ENCODE results near the gene CENPH. TPM values are rescaled to one million over a fixed set of nuclear protein-coding genes. Genes with fewer than 3 reads are reported as not detected.
"Not testable (repeated sequence)": the region's sequence is repeated elsewhere in the genome, so short reads cannot be mapped to it uniquely, and the experiment has no call there.

CENPH gene
- total and polyA plus RNA-seq, 9 donors = 11.4 to 16.2 (median 12.9) TPM

GRCh38 chr5:69220833-69221232, 31.4 kb downstream of the CENPH start:
- not testable (repeated sequence) for H3K4me3 ChIP-seq (ENCODE audit: low read length); H3K36me3 ChIP-seq (ENCODE audit: control insufficient read depth, insufficient read depth, low read length); H3K4me1 ChIP-seq (ENCODE audit: control insufficient read depth, insufficient read depth, low read length); H3K27ac ChIP-seq (ENCODE audit: low read length); H3K27me3 ChIP-seq (ENCODE audit: control insufficient read depth, insufficient read depth, low read length); H3K9me3 ChIP-seq (replicated peaks; ENCODE audit: control insufficient read depth, low read depth, low read length); DNase-seq
- WGBS (ENCODE audit: insufficient coverage) = no CpG with 5 or more reads among the region's 9 CpGs

- H3K27me3 ChIP-seq (ENCODE audit: control insufficient read depth, insufficient read depth, low read length) = no peaks in the 10 kb centered on the region
- 93% methylated on average over 8 of the region's 8 CpGs for WGBS (ENCODE audit: insufficient coverage)
These were observed 35.1 kb downstream of the CENPH start for GRCh38 chr5:69224520-69224919.

DNA sequence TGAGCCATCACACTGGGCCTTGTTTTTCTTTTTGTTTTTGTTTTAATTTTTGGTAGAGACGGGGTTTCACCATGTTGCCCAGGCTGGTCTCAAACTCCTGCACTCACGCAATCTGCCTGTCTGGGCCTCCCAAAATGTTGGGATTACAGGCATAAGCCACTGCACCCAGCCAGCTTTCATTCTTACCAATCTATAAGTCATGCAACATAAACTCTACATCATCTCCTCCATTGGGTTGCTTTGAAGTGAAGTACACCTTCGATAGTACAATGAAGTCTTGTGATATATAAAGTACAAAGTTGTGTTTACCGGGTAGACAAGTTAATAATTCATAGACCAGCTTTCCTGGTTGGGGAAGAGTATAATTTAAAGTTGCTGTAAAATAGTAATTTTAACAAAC, 36.5 kb downstream of the CENPH start:
- H3K27ac ChIP-seq (ENCODE audit: low read length) = no peak overlapping the region
- DNase-seq = no peak
- WGBS (ENCODE audit: insufficient coverage) = no CpG with 5 or more reads among the region's 4 CpGs
- H3K4me3 ChIP-seq (ENCODE audit: low read length) = no peak overlapping the region
- peaks cover 11% of the 10 kb centered on the region for H3K36me3 ChIP-seq (ENCODE audit: control insufficient read depth, insufficient read depth, low read length)
- no peaks in the 10 kb centered on the region for H3K27me3 ChIP-seq (ENCODE audit: control insufficient read depth, insufficient read depth, low read length)
- no peaks in the 10 kb centered on the region for H3K9me3 ChIP-seq (replicated peaks; ENCODE audit: control insufficient read depth, low read depth, low read length)
- H3K4me1 ChIP-seq (ENCODE audit: control insufficient read depth, insufficient read depth, low read length) = no peaks in the 10 kb centered on the region

More at GRCh38 chr5:69224520-69224919, 35.1 kb downstream of the CENPH start:
- Histone ChIP-seq H3K27ac (ENCODE audit: low read length) (no peak overlapping the region), H3K4me1 (ENCODE audit: control insufficient read depth, insufficient read depth, low read length) (no peaks in the 10 kb centered on the region), H3K9me3 (replicated peaks; ENCODE audit: control insufficient read depth, low read depth, low read length) (no peaks in the 10 kb centered on the region), H3K36me3 (ENCODE audit: control insufficient read depth, insufficient read depth, low read length) (peaks cover 13% of the 10 kb centered on the region), H3K4me3 (ENCODE audit: low read length) (no peak overlapping the region)
- no peak for DNase-seq

- H3K27ac ChIP-seq (ENCODE audit: low read length) = no peak overlapping the region
- no CpG with 5 or more reads among the region's 2 CpGs for WGBS (ENCODE audit: insufficient coverage)
- H3K27me3 ChIP-seq (ENCODE audit: control insufficient read depth, insufficient read depth, low read length) = no peaks in the 10 kb centered on the region
- no peak for DNase-seq
- no peak overlapping the region for H3K4me3 ChIP-seq (ENCODE audit: low read length)
- H3K4me1 ChIP-seq (ENCODE audit: control insufficient read depth, insufficient read depth, low read length) = no peaks in the 10 kb centered on the region
- H3K9me3 ChIP-seq (replicated peaks; ENCODE audit: control insufficient read depth, low read depth, low read length) = no peaks in the 10 kb centered on the region
- H3K36me3 ChIP-seq (ENCODE audit: control insufficient read depth, insufficient read depth, low read length) = peaks cover 7% of the 10 kb centered on the region
These were observed 40.8 kb downstream of the CENPH start for GRCh38 chr5:69230181-69230580.

- peaks cover 7% of the 10 kb centered on the region for H3K36me3 ChIP-seq (ENCODE audit: control insufficient read depth, insufficient read depth, low read length)
- WGBS (ENCODE audit: insufficient coverage) = 92% methylated on average over 5 of the region's 6 CpGs
- no peak overlapping the region for H3K27ac ChIP-seq (ENCODE audit: low read length)
- no peak overlapping the region for H3K4me3 ChIP-seq (ENCODE audit: low read length)
- no peak for DNase-seq
- peaks cover 2% of the 10 kb centered on the region for H3K4me1 ChIP-seq (ENCODE audit: control insufficient read depth, insufficient read depth, low read length)
- no peaks in the 10 kb centered on the region for H3K27me3 ChIP-seq (ENCODE audit: control insufficient read depth, insufficient read depth, low read length)
- H3K9me3 ChIP-seq (replicated peaks; ENCODE audit: control insufficient read depth, low read depth, low read length) = no peaks in the 10 kb centered on the region
These were observed 41.9 kb downstream of the CENPH start for GRCh38 chr5:69231281-69231680.

GRCh38 chr5:69231851-69232250, 42.5 kb downstream of the CENPH start:
- H3K4me1 ChIP-seq (ENCODE audit: control insufficient read depth, insufficient read depth, low read length) = peaks cover 2% of the 10 kb centered on the region
- no peak overlapping the region for H3K4me3 ChIP-seq (ENCODE audit: low read length)
- peaks cover 7% of the 10 kb centered on the region for H3K36me3 ChIP-seq (ENCODE audit: control insufficient read depth, insufficient read depth, low read length)
- no peaks in the 10 kb centered on the region for H3K9me3 ChIP-seq (replicated peaks; ENCODE audit: control insufficient read depth, low read depth, low read length)
- DNase-seq = no peak
- no peak overlapping the region for H3K27ac ChIP-seq (ENCODE audit: low read length)
- WGBS (ENCODE audit: insufficient coverage) = 100% methylated on average over 1 of the region's 2 CpGs
- no peaks in the 10 kb centered on the region for H3K27me3 ChIP-seq (ENCODE audit: control insufficient read depth, insufficient read depth, low read length)

DNA sequence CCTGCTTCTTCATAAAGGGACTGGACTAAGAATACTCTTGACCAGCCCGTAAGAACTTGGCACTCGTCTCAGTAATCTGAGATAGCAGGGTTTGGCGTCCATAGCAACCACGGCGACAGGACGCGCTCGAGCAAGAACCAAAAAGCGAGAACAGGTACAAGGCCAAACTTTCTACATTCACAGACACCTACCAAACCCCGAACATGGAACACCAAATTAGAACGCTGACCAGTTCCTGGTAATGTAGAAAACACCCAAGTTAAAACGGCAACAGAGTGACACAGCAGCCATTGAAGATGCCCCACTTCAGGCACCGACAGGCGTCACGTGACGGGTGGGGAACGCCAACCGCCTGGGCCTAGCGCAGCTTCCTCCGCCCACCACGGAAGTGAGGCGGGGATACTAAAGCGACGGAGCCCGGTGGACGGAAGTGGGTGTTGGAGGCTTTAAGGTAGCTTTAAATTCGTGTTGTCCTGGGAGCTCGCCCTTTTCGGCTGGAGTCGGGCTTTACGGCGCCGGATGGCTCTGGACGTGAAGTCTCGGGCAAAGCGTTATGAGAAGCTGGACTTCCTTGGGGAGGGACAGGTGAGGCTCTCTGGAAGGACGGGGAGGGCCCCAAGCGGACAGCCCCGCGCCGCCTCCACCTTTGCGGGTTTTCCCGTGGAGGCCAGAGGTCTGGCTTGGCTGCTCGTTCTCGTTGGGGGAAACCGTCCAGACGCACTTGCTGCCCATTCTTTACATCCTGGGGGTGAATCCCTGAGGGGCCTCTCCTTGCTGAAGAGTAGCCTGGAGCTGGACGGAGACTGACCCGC, 45.3 kb downstream of the CENPH start, which contains the start of gene CDK7:
Gene CDK7, plus strand, starts transcription at position 430 of the 812 bp plus-strand sequence. Its CDS starts 90 bp downstream, at position 520.
- Histone ChIP-seq H3K36me3 (ENCODE audit: control insufficient read depth, insufficient read depth, low read length) (peaks cover 2% of the 10 kb centered on the region), H3K4me3 (ENCODE audit: low read length) (peak within 1 kb of the TSS; percentile 95), H3K27me3 (ENCODE audit: control insufficient read depth, insufficient read depth, low read length) (no peaks in the 10 kb centered on the region), H3K9me3 (replicated peaks; ENCODE audit: control insufficient read depth, low read depth, low read length) (no peaks in the 10 kb centered on the region), H3K27ac (ENCODE audit: low read length) (peak within 1 kb of the TSS; percentile 87), H3K4me1 (ENCODE audit: control insufficient read depth, insufficient read depth, low read length) (peaks cover 2% of the 10 kb centered on the region)
- DNase-seq = peak; percentile 97
- WGBS (ENCODE audit: insufficient coverage) = under 1% methylated on average over 40 of the region's 49 CpGs

GRCh38 chr5:69236733-69237132, 47.4 kb downstream of the CENPH start:
- not testable (repeated sequence) for H3K4me3 ChIP-seq (ENCODE audit: low read length); H3K4me1 ChIP-seq (ENCODE audit: control insufficient read depth, insufficient read depth, low read length); H3K27ac ChIP-seq (ENCODE audit: low read length); H3K36me3 ChIP-seq (ENCODE audit: control insufficient read depth, insufficient read depth, low read length); H3K9me3 ChIP-seq (replicated peaks; ENCODE audit: control insufficient read depth, low read depth, low read length); H3K27me3 ChIP-seq (ENCODE audit: control insufficient read depth, insufficient read depth, low read length); DNase-seq
- 87% methylated on average over 4 of the region's 9 CpGs for WGBS (ENCODE audit: insufficient coverage)

DNA sequence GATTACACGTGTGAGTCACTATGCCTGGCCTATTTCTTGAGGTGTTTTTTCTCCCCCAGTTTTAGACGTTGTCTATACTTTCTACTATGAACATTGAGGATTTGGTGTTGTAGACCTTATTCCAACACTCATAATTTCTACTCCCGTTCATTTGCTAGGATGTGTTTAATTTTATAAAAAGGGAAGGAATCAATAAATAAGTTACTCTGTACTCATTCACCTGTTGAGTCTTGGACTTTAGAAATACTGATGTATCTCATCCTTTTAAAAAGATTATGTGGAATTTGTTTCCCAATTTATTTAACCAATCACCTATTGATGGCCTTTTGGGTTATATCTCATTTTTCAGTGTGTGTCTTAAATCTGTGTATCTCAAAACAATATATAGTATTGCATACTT, 48.5 kb downstream of the CENPH start:
- Histone ChIP-seq H3K36me3 (ENCODE audit: control insufficient read depth, insufficient read depth, low read length) (peaks cover 5% of the 10 kb centered on the region), H3K27ac (ENCODE audit: low read length) (no peak overlapping the region), H3K9me3 (replicated peaks; ENCODE audit: control insufficient read depth, low read depth, low read length) (no peaks in the 10 kb centered on the region), H3K4me3 (ENCODE audit: low read length) (no peak overlapping the region), H3K27me3 (ENCODE audit: control insufficient read depth, insufficient read depth, low read length) (no peaks in the 10 kb centered on the region), H3K4me1 (ENCODE audit: control insufficient read depth, insufficient read depth, low read length) (peaks cover 2% of the 10 kb centered on the region)
- WGBS (ENCODE audit: insufficient coverage) = no CpG with 5 or more reads among the region's 3 CpGs
- DNase-seq = no peak

DNA sequence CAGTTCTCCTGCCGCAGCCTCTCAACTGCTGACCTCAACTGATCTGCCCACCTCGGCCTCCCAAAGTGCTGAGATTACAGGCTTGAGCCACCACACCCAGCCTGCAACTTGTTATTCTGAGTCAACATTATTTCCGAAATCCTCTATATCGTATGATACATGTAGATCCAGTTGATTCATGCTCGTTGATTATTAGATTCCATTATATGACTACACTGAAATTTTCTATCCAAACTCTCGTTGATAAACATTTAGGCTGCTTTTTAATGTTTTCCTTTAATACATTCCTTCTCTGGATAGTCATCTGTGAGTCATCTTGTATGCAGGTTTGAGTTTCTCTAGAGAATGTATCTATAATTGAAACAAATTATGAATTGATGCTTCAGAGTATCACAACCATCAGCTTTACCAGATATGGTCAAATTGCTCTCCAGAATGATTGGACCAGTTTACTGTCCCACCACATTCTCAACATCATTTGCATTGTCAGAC, 49.4 kb downstream of the CENPH start:
- Histone ChIP-seq H3K27me3 (ENCODE audit: control insufficient read depth, insufficient read depth, low read length) (no peaks in the 10 kb centered on the region), H3K36me3 (ENCODE audit: control insufficient read depth, insufficient read depth, low read length) (peaks cover 5% of the 10 kb centered on the region), H3K4me3 (ENCODE audit: low read length) (no peak overlapping the region), H3K27ac (ENCODE audit: low read length) (no peak overlapping the region), H3K4me1 (ENCODE audit: control insufficient read depth, insufficient read depth, low read length) (peaks cover 2% of the 10 kb centered on the region), H3K9me3 (replicated peaks; ENCODE audit: control insufficient read depth, low read depth, low read length) (no peaks in the 10 kb centered on the region)
- no peak for DNase-seq
- 83% methylated on average over 2 of the region's 6 CpGs for WGBS (ENCODE audit: insufficient coverage)

All from muscle of leg (tissue), 11 donors.